ENCODE results near the gene PRRG1. TPM values are rescaled to one million over a fixed set of nuclear protein-coding genes. Genes with fewer than 3 reads are reported as not detected.

Gene PRRG1
- total RNA-seq, 1 donor from 2014 or later = 12.9 TPM

- Histone ChIP-seq H3K4me3 (no peak overlapping the region), H3K4me1 (peaks cover 40% of the 10 kb centered on the region), H3K27ac (replicated peaks) (no peak overlapping the region), H3K9me3 (replicated peaks) (peaks cover under 1% of the 10 kb centered on the region), H3K36me3 (no peaks in the 10 kb centered on the region), H3K27me3 (ENCODE audit: low read depth) (no peaks in the 10 kb centered on the region)
- no peak for DNase-seq
- no peak for TF ChIP-seq CTCF (IDR thresholded peaks at IDR 0.05; ENCODE audit: borderline replicate concordance)
- intact Hi-C loops (cut with micrococcal nuclease) = no loop called here
Measured at GRCh38 chrX:37383313-37383712, 34.1 kb downstream of the PRRG1 start.

GRCh38 chrX:37388413-37388812, 39.2 kb downstream of the PRRG1 start:
- intact Hi-C loops (cut with micrococcal nuclease) = no loop called here
- Histone ChIP-seq H3K4me3 (no peak overlapping the region), H3K4me1 (no peaks in the 10 kb centered on the region)

GRCh38 chrX:37405956-37406355, 56.8 kb downstream of the PRRG1 start:
- DNase-seq = no peak
- H3K27me3 ChIP-seq (ENCODE audit: low read depth) = no peaks in the 10 kb centered on the region
- no peak overlapping the region for H3K4me3 ChIP-seq
- no peak overlapping the region for H3K27ac ChIP-seq (replicated peaks)
- no peaks in the 10 kb centered on the region for H3K36me3 ChIP-seq
- intact Hi-C loops (cut with micrococcal nuclease) = no loop called here
- TF ChIP-seq CTCF (IDR thresholded peaks at IDR 0.05; ENCODE audit: borderline replicate concordance) = no peak
- peaks cover 25% of the 10 kb centered on the region for H3K4me1 ChIP-seq
- H3K9me3 ChIP-seq (replicated peaks) = no peaks in the 10 kb centered on the region

More at GRCh38 chrX:37388413-37388812, 39.2 kb downstream of the PRRG1 start:
- Histone ChIP-seq H3K9me3 (replicated peaks) (peaks cover 14% of the 10 kb centered on the region), H3K27me3 (ENCODE audit: low read depth) (no peaks in the 10 kb centered on the region), H3K36me3 (no peaks in the 10 kb centered on the region), H3K27ac (replicated peaks) (no peak overlapping the region)
- TF ChIP-seq CTCF (IDR thresholded peaks at IDR 0.05; ENCODE audit: borderline replicate concordance) = no peak
- no peak for DNase-seq

- Histone ChIP-seq H3K36me3 (no peaks in the 10 kb centered on the region), H3K4me1 (peaks cover 25% of the 10 kb centered on the region), H3K9me3 (replicated peaks) (no peaks in the 10 kb centered on the region), H3K27ac (replicated peaks) (no peak overlapping the region), H3K4me3 (no peak overlapping the region), H3K27me3 (ENCODE audit: low read depth) (no peaks in the 10 kb centered on the region)
- intact Hi-C loops (cut with micrococcal nuclease) = no loop called here
- DNase-seq = no peak
- no peak for TF ChIP-seq CTCF (IDR thresholded peaks at IDR 0.05; ENCODE audit: borderline replicate concordance)
Measured at GRCh38 chrX:37407736-37408135, 58.6 kb downstream of the PRRG1 start.

- Histone ChIP-seq H3K9me3 (replicated peaks) (no peaks in the 10 kb centered on the region), H3K27ac (replicated peaks) (no peak overlapping the region), H3K4me1 (peaks cover 25% of the 10 kb centered on the region), H3K36me3 (no peaks in the 10 kb centered on the region), H3K27me3 (ENCODE audit: low read depth) (no peaks in the 10 kb centered on the region), H3K4me3 (no peak overlapping the region)
- no peak for TF ChIP-seq CTCF (IDR thresholded peaks at IDR 0.05; ENCODE audit: borderline replicate concordance)
- DNase-seq = no peak
- intact Hi-C loops (cut with micrococcal nuclease) = no loop called here
Measured at GRCh38 chrX:37409278-37409677, 60.1 kb downstream of the PRRG1 start.

GRCh38 chrX:37420185-37420584, 71.0 kb downstream of the PRRG1 start:
- H3K4me1 ChIP-seq = no peaks in the 10 kb centered on the region
- no peak overlapping the region for H3K27ac ChIP-seq (replicated peaks)
- no peak for DNase-seq
- no peaks in the 10 kb centered on the region for H3K9me3 ChIP-seq (replicated peaks)
- no peak overlapping the region for H3K4me3 ChIP-seq
- H3K36me3 ChIP-seq = no peaks in the 10 kb centered on the region
- no peak for TF ChIP-seq CTCF (IDR thresholded peaks at IDR 0.05; ENCODE audit: borderline replicate concordance)
- intact Hi-C loops (cut with micrococcal nuclease) = no loop called here
- H3K27me3 ChIP-seq (ENCODE audit: low read depth) = no peaks in the 10 kb centered on the region

Data from left ventricle myocardium inferior (tissue), 1 donor.